Kidney (tissue), 14 donors: ENCODE measurements around the gene SP140. TPM values are rescaled to one million over a fixed set of nuclear protein-coding genes. Genes with fewer than 3 reads are reported as not detected.
"Not testable (repeated sequence)": the region's sequence is repeated elsewhere in the genome, so short reads cannot be mapped to it uniquely, and the experiment has no call there.

Experiments used
- DNase-seq, 5 donors: peaks; one replicate each; pipeline ENCODE4 v3.0.0-alpha.2; 2013 to 2020
- FAIRE-seq: peaks from 2 replicates; lab custom pipeline; 2012; peaks lifted over from hg19 to GRCh38; lab: Jason Lieb, UNC
- H3K27ac ChIP-seq, 2 donors: one replicate each; pipeline ENCODE4 v1.7.0; 2013; ENCODE audit warnings: low read depth in 2 of 2, low read length in 2 of 2, inconsistent platforms in 1 of 2
- H3K27me3 ChIP-seq: one replicate; pipeline ENCODE4 v1.7.1; 2013; ENCODE audit warnings: low read length, inconsistent platforms; ENCODE audit not compliant: control insufficient read depth, insufficient read depth
- H3K36me3 ChIP-seq, 3 donors: one replicate each; pipeline versions ENCODE4 v1.7.0 to v1.7.1; 2013; ENCODE audit warnings: low read length in 3 of 3, control low read depth in 1 of 3, inconsistent platforms in 1 of 3; ENCODE audit not compliant: insufficient read depth in 3 of 3, control insufficient read depth in 2 of 3
- H3K4me1 ChIP-seq, 3 donors: one replicate each; pipeline versions ENCODE4 v1.7.0 to v1.7.1; 2013; ENCODE audit warnings: low read length in 3 of 3, inconsistent platforms in 1 of 3, low read depth in 1 of 3; ENCODE audit not compliant: control insufficient read depth in 2 of 3, insufficient read depth in 2 of 3
- H3K4me3 ChIP-seq, 3 donors: one replicate each; pipeline versions ENCODE4 v1.7.0 to v1.8.1; 2013; ENCODE audit warnings: low read length in 3 of 3, control low read depth in 1 of 3, inconsistent platforms in 1 of 3
- H3K9ac ChIP-seq, 3 donors: one replicate each; pipeline versions ENCODE4 v1.7.0 to v1.7.1; 2013; ENCODE audit warnings: low read length in 3 of 3, control low read depth in 1 of 3, inconsistent platforms in 1 of 3
- H3K9me3 ChIP-seq, 3 donors: one replicate each; pipeline versions ENCODE4 v1.7.0 to v1.7.1; 2013; ENCODE audit warnings: low read length in 3 of 3, control low read depth in 1 of 3, inconsistent platforms in 1 of 3; ENCODE audit not compliant: control insufficient read depth in 2 of 3, insufficient read depth in 1 of 3
- intact Hi-C: fragments of 100-400 bp; cut with DNase I; formaldehyde crosslinking; loops from one replicate; pipeline ENCODE4 v1.11.1; 2022
- polyA plus RNA-seq: library from polyadenylated mRNA; stranded (reverse); fragments of 350-450 nt; fragmentation: Illumina TruSeq; extraction: RNeasy Lipid Tissue Mini Kit (QIAGEN cat#74804); gene quantifications from one replicate; pipeline ENCODE4 v1.2.3, GENCODE V29; 2014; ENCODE audit warnings: low read depth, low replicate concordance; ENCODE audit not compliant: insufficient read depth
- total RNA-seq: library from RNA; stranded (reverse); fragmentation: NEBNext Ultra II Directional; extraction: Animal tissue kit (Norgen Biotek cat#: 25700); gene quantifications from one replicate; pipeline ENCODE4 v1.2.1, GENCODE V29; 2021
- TF ChIP-seq, protein P1 (sequence below): IDR thresholded peaks from 3 replicates; pipeline ENCODE4 v1.5.1; 2012; ENCODE audit warnings: mild to moderate bottlenecking, moderate library complexity, borderline replicate concordance; ENCODE audit not compliant: insufficient read depth; ENCODE audit errors: extremely low read depth
- donor health status: control.
- donor health status: control.
- donor health status: control.
- donor health status: control.
- donor health status: control.
- donor health status: DM: yes; HTN: yes; CAD: no.
- donor health status: Normal renal cell carcinoma (clear cell type).

Gene SP140
- total and polyA plus RNA-seq, 2 donors from 2014 or later: 0.52 to 7.3 TPM

DNA sequence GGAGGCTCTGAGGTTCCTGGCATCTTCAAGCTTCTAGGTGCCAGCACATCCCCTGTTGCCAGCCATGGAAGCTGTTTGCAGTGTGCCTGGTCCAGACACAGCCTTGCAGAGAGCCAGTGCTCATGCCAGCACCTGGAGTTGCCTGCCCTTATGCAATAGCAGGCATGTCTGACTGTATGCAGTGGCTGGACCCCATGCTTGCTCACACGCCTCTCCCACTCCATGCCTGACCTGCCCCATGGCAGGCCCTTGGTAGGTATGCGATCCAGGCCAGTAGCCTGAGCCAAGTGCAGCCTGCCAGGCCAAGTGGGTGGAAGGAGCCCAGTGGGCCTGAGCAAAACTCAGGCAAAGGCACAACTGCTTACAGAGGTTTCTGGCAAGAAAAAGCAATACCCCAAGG, 81.9 kb downstream of the SP140 start:
- no peak for DNase-seq
- no peaks in the 10 kb centered on the region for H3K4me1 ChIP-seq
- peaks cover 0 to 8% (median 0%) of the 10 kb centered on the region in 3 donors for H3K9me3 ChIP-seq

DNA sequence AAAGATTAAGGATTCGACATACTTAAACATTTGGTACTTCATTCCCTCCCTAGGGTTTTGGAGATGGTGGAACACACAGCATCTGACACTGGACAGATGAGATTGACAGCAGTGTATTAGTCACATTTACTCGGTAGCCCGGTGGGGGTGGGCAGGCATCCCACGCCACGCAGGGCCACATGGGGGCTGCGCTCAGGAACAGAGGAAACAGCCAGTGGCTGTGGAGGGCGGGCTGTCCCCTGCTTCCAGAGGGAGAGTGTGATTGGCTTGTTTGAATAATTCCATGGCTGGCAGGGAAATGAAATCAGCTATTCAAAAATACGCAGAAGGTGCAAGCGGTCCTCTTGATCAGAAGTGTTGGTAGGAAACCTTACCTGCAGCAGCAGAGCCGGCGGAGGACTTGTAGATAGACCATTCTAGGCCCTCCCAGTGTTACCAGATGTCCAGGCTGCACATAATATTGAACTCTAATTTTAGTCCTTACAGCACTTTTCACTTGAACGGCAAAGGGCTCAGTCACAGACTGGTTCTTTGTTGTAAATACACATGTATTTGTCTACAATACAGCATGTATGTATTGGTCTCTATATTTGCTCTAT, 83.0 kb downstream of the SP140 start:
- no peaks in the 10 kb centered on the region for H3K36me3 ChIP-seq
- TF ChIP-seq, protein P1, sequence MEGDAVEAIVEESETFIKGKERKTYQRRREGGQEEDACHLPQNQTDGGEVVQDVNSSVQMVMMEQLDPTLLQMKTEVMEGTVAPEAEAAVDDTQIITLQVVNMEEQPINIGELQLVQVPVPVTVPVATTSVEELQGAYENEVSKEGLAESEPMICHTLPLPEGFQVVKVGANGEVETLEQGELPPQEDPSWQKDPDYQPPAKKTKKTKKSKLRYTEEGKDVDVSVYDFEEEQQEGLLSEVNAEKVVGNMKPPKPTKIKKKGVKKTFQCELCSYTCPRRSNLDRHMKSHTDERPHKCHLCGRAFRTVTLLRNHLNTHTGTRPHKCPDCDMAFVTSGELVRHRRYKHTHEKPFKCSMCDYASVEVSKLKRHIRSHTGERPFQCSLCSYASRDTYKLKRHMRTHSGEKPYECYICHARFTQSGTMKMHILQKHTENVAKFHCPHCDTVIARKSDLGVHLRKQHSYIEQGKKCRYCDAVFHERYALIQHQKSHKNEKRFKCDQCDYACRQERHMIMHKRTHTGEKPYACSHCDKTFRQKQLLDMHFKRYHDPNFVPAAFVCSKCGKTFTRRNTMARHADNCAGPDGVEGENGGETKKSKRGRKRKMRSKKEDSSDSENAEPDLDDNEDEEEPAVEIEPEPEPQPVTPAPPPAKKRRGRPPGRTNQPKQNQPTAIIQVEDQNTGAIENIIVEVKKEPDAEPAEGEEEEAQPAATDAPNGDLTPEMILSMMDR: no peak
- no peak overlapping the region for H3K27ac ChIP-seq
- no peaks in the 10 kb centered on the region for H3K4me1 ChIP-seq
- FAIRE-seq: no peak
- H3K4me3 ChIP-seq: no peak overlapping the region
- H3K9me3 ChIP-seq: peaks cover 0 to 6% (median 0%) of the 10 kb centered on the region in 3 donors
- no peaks in the 10 kb centered on the region for H3K27me3 ChIP-seq
- intact Hi-C loops: no loop called here
- H3K9ac ChIP-seq: no peak overlapping the region
- no peak for DNase-seq

More for the DNA sequence above, 81.9 kb downstream of the SP140 start:
- TF ChIP-seq, protein P1: no peak
- H3K36me3 ChIP-seq: no peaks in the 10 kb centered on the region
- no peak overlapping the region for H3K4me3 ChIP-seq
- intact Hi-C loops: no loop called here
- H3K27me3 ChIP-seq: no peaks in the 10 kb centered on the region
- H3K27ac ChIP-seq: no peak overlapping the region
- H3K9ac ChIP-seq: no peak overlapping the region
- no peak for FAIRE-seq

DNA sequence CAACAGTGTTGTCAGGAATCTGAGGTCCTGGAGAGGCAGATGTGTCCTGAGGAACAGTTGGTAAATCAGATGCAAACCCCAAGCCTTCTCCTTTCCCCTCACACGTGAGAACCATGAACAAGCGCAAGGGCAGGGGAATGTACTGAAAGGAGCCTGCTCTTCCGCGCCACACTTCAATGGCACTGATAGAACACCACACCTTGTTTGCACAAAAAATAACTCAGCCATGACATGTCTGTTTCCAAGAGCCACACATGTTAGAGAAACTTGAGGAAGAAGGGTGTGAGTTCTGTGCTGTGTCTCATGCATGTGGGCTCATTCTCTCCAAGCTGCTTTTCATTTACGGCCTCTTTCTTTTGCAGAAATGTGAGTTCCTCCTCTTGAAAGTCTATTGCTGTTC, 85.3 kb downstream of the SP140 start:
- H3K4me1 ChIP-seq, DNase-seq, intact Hi-C loops, H3K9me3 ChIP-seq, H3K36me3 ChIP-seq, H3K27me3 ChIP-seq, H3K9ac ChIP-seq, H3K4me3 ChIP-seq, FAIRE-seq, H3K27ac ChIP-seq: not testable (repeated sequence)

DNA sequence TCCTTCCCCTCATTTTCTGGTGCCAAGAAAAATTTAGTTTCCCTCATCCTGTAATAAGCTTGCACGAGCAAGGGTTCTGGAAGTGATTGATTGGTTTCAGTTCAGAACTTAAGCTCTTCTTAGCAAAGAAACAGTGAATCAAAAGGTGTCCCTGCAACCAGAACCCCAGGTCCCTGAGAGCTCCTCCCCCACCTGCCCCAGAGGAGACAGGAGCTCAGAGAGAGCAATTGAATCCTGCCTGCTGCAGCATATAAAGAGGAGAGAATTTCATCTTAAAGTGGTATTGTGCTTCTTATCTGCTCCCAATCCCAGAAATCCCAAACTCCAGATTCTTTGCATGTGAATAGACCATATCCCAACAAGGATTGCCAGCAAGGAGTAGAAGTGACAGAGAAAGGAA, 86.1 kb downstream of the SP140 start:
- H3K36me3 ChIP-seq, DNase-seq, H3K4me3 ChIP-seq, H3K9ac ChIP-seq, FAIRE-seq, H3K27me3 ChIP-seq, H3K27ac ChIP-seq, H3K4me1 ChIP-seq, H3K9me3 ChIP-seq, intact Hi-C loops: not testable (repeated sequence)
